Mammary epithelial cell (primary cell): ENCODE results near the gene CDH12.
"Not testable (repeated sequence)": the region's sequence is repeated elsewhere in the genome, so short reads cannot be mapped to it uniquely, and the experiment has no call there.

Experiments used
- CTCF ChIP-seq, 2 donors: IDR thresholded peaks in 1 of 2; conservative IDR thresholded peaks in 1 of 2; 2 replicates each; pipeline ENCODE4 v1.5.1; 2011 to 2012; ENCODE audit warnings: inconsistent platforms in 2 of 2, low read length in 2 of 2, mild to moderate bottlenecking in 2 of 2, control low read depth in 1 of 2, low read depth in 1 of 2; ENCODE audit not compliant: insufficient read depth in 1 of 2; ENCODE audit errors: extremely low read depth in 1 of 2
- EZH2 ChIP-seq: IDR thresholded peaks from 2 replicates; pipeline ENCODE4 v1.6.1; 2012; ENCODE audit warnings: low read length, inconsistent platforms, borderline replicate concordance

- not testable (repeated sequence) for TF ChIP-seq CTCF (conservative IDR thresholded peaks at IDR 0.05 in 1 of 2, IDR thresholded peaks at IDR 0.05 in 1 of 2; ENCODE audit: extremely low read depth in 1 of 2, insufficient read depth in 1 of 2, low read depth in 1 of 2, low read length in 2 of 2); EZH2
Measured at GRCh38 chr5:22607498-22607897, 245.6 kb downstream of the CDH12 start.
